LNCAP (cell line): Measurements from ENCODE around the gene ZFAND2A.
A peak's percentile ranks its signal among the peaks of the same experiment; 100 is the strongest.

ENCODE experiments used
- CTCF ChIP-seq: fragments of 450-650 bp; IDR thresholded peaks from 2 replicates; pipeline ENCODE4 v1.5.1; 2017; ENCODE audit warnings: mild to moderate bottlenecking

Gene ZFAND2A

GRCh38 chr7:1123715-1124114 is 36.3 kb downstream of the ZFAND2A start:
- TF ChIP-seq CTCF: peak; percentile 18; the same call in 1 of the 2 replicates

- TF ChIP-seq CTCF: no peak
These were observed 37.0 kb downstream of the ZFAND2A start for GRCh38 chr7:1122832-1123501.

- TF ChIP-seq CTCF: no peak
These were observed 37.8 kb downstream of the ZFAND2A start for GRCh38 chr7:1121886-1122831.

- TF ChIP-seq CTCF: no peak
These were observed 38.5 kb downstream of the ZFAND2A start for GRCh38 chr7:1121476-1121875.

GRCh38 chr7:1120791-1121190 is 39.2 kb downstream of the ZFAND2A start:
- TF ChIP-seq CTCF: no peak

- no peak for TF ChIP-seq CTCF
These were observed 40.8 kb downstream of the ZFAND2A start for GRCh38 chr7:1119201-1119600.

- no peak for TF ChIP-seq CTCF
These were observed 42.6 kb downstream of the ZFAND2A start for GRCh38 chr7:1117321-1117928.
